Posterior cingulate gyrus (tissue), 11 donors: ENCODE data around the gene PDC.
"Not testable (repeated sequence)": the region's sequence is repeated elsewhere in the genome, so short reads cannot be mapped to it uniquely, and the experiment has no call there.

ENCODE experiments used
- DNase-seq, 10 donors: peaks; one replicate each; pipeline versions ENCODE4 v3.0.0 to v3.0.0-alpha.2; 2020 to 2021; ENCODE audit warnings: mixed read lengths in 3 of 10
- intact Hi-C: fragments of 100-400 bp; cut with DNase I; formaldehyde crosslinking; loops from one replicate; pipeline ENCODE4 v1.15.1; 2023

PDC gene

GRCh38 chr1:186474208-186474607, 13.3 kb upstream of the PDC start:
- no peak for DNase-seq
- intact Hi-C loops = no loop called here

- DNase-seq = no peak
- intact Hi-C loops = no loop called here
Measured at GRCh38 chr1:186473047-186473446, 12.1 kb upstream of the PDC start.

GRCh38 chr1:186465946-186466345, 5.0 kb upstream of the PDC start:
- DNase-seq = no peak
- intact Hi-C loops = no loop called here

- DNase-seq, intact Hi-C loops: not testable (repeated sequence)
Measured at GRCh38 chr1:186465491-186465890, 4.6 kb upstream of the PDC start.

- DNase-seq = no peak
- intact Hi-C loops = no loop called here
Measured at GRCh38 chr1:186463926-186464325, 3.0 kb upstream of the PDC start.

- no peak for DNase-seq
- intact Hi-C loops = no loop called here
Measured at GRCh38 chr1:186463511-186463910, 2.6 kb upstream of the PDC start.

GRCh38 chr1:186459161-186459560, 1.8 kb downstream of the PDC start:
- intact Hi-C loops, DNase-seq: not testable (repeated sequence)

GRCh38 chr1:186456729-186457255, 4.1 kb downstream of the PDC start:
- DNase-seq = no peak
- intact Hi-C loops = no loop called here

GRCh38 chr1:186454981-186455380, 5.9 kb downstream of the PDC start:
- intact Hi-C loops = no loop called here

GRCh38 chr1:186446152-186446551, 14.8 kb downstream of the PDC start:
- intact Hi-C loops = no loop called here
- no peak for DNase-seq

More at GRCh38 chr1:186454981-186455380, 5.9 kb downstream of the PDC start:
- no peak for DNase-seq

GRCh38 chr1:186443638-186444037, 17.3 kb downstream of the PDC start:
- intact Hi-C loops = no loop called here
- no peak for DNase-seq

GRCh38 chr1:186442651-186443375, 18.1 kb downstream of the PDC start:
- intact Hi-C loops = no loop called here
- no peak for DNase-seq

GRCh38 chr1:186440584-186440983, 20.3 kb downstream of the PDC start:
- intact Hi-C loops = no loop called here
- no peak for DNase-seq

- DNase-seq = no peak
- intact Hi-C loops = no loop called here
Measured at GRCh38 chr1:186438567-186438966, 22.3 kb downstream of the PDC start.

- no peak for DNase-seq
- intact Hi-C loops = no loop called here
Measured at GRCh38 chr1:186435336-186435735, 25.6 kb downstream of the PDC start.

GRCh38 chr1:186429017-186429416, 31.9 kb downstream of the PDC start:
- no peak for DNase-seq
- intact Hi-C loops = no loop called here

GRCh38 chr1:186426118-186426517, 34.8 kb downstream of the PDC start:
- intact Hi-C loops = no loop called here
- no peak for DNase-seq

GRCh38 chr1:186424539-186424938, 36.4 kb downstream of the PDC start:
- DNase-seq = no peak
- intact Hi-C loops = no loop called here

GRCh38 chr1:186421446-186421845, 39.5 kb downstream of the PDC start:
- intact Hi-C loops = no loop called here

GRCh38 chr1:186420923-186421322, 40.0 kb downstream of the PDC start:
- intact Hi-C loops = no loop called here
- no peak for DNase-seq

More at GRCh38 chr1:186421446-186421845, 39.5 kb downstream of the PDC start:
- no peak for DNase-seq

- DNase-seq = no peak
Measured at GRCh38 chr1:186420311-186420710, 40.6 kb downstream of the PDC start.

GRCh38 chr1:186418503-186418902, 42.4 kb downstream of the PDC start:
- intact Hi-C loops = no loop called here
- no peak for DNase-seq

More at GRCh38 chr1:186420311-186420710, 40.6 kb downstream of the PDC start:
- intact Hi-C loops = no loop called here
